ENCODE data around the gene SEMA3D.

SEMA3D gene

DNA sequence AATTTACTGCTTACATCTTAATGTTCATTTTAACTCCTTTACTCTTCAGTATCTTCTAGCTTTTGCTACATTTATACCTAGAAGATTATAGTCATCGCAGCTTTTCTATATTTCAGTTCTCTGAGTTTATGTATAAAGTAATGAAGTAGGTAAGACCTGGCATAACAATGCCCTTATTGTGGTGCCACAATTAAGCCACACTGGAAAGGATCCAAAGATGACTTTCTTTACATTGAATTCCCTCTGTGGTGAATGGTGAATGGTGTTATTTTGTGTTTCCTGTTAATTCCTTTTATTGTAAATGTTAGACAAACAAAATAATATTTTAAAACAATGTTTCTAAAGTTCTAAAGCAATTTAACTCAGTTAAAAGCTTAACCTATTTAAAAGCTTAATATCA lies 36.2 kb downstream of the SEMA3D start:
- in situ Hi-C loops (cut with HindIII; ENCODE audit: low pct_ligation_motif_present, low pct_unique_long_range_greater_than_20kb, low sequenced_read_pairs), result no loop called here
- DNase-seq, result no peak

DNA sequence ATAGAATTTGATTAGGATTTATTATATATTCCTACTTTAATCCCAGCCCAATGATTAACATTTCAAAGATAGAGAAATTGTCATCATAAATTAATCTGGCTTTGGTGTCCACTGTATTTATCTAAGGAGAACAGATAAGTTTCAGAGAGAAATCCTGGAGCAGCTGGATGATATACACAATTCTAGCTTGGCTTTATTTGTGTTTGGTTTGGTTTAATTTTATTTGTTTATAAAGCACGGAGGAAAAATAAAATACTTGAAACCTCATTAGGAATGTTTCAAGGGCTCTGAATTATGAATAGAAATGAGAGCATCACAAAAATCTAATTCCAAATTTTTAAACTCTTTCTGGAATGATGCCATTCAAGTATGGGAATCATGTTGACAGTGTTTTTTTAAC lies 42.1 kb downstream of the SEMA3D start:
- no peak for DNase-seq
- in situ Hi-C loops (cut with HindIII; ENCODE audit: low pct_ligation_motif_present, low pct_unique_long_range_greater_than_20kb, low sequenced_read_pairs), result no loop called here

DNA sequence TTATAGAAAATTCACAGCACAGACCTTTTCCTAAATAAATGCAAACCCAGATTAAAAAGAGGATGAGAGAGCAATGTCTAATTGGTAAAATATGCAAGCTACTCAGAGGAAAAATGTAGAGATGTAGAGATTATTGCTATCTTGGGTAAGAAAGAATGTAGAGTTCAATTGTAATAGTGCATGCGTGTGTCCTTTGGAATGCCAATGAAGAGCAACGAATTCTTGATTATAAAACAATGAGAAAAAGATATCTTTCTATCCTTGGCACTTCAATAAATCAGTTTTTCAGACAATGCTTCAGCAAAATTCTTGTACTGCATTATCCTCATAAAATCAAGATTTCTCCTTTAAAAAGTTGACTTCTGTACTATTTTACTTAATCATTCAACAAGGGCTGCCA lies 50.9 kb downstream of the SEMA3D start:
- no peak for DNase-seq
- in situ Hi-C loops (cut with HindIII; ENCODE audit: low pct_ligation_motif_present, low pct_unique_long_range_greater_than_20kb, low sequenced_read_pairs), result no loop called here

DNA sequence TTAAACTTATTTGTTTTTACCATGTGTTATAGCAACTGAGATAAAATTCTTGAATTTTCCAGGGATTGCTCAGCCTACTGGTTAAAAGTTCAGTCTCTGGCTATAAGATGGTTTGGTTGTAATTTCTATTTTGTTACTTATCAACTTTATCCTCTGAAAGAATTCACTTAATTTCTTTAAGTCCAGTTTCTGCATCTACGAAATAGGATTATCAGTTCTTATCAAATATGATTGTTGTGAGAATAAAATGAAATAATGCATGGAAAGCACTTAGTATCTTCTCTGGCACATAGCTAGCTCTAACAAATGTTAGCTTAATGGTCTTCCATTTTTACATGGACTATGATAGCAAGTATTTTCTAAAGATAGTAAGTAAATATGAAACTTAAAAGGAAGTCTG lies 53.3 kb downstream of the SEMA3D start:
- in situ Hi-C loops (cut with HindIII; ENCODE audit: low pct_ligation_motif_present, low pct_unique_long_range_greater_than_20kb, low sequenced_read_pairs), result no loop called here
- no peak for DNase-seq

DNA sequence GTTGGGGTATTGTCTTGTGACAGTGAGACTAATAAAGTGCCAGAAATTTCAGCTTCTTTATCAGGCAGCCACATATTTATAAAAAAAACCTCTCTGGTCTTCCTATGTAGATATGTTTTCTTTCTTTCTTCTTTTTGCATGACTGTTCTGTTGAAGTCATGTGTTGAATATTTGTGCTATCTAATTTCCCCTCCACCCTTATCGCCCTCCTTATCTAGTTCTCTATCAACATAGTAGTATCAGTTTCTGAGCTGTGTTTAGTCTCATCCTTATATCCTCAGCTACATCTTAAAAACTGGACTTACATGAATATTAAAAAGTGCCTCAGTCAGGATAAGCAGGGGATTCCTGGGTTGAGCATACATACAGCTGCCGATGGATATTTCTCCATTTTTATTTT lies 53.9 kb downstream of the SEMA3D start:
- no peak for DNase-seq
- in situ Hi-C loops (cut with HindIII; ENCODE audit: low pct_ligation_motif_present, low pct_unique_long_range_greater_than_20kb, low sequenced_read_pairs), result no loop called here

DNA sequence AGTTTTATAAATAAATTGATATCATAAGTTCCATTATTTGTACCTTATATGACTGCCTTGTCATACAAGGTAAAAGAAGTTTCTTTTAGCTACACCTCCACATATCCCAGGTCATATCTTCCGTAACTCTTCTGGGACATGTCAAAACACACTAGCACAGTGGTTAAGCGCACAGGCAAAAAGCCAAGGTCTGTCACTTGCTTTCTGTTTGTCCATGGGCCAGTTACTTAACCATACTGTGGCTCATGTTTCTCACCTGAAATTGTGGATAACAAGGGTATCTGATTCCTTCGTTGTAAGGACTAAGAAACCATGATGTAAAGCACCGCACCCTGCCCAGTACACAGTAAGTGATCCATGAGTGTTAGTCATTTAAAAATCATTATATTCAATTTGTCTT lies 56.2 kb downstream of the SEMA3D start:
- no peak for DNase-seq
- in situ Hi-C loops (cut with HindIII; ENCODE audit: low pct_ligation_motif_present, low pct_unique_long_range_greater_than_20kb, low sequenced_read_pairs), result no loop called here

DNA sequence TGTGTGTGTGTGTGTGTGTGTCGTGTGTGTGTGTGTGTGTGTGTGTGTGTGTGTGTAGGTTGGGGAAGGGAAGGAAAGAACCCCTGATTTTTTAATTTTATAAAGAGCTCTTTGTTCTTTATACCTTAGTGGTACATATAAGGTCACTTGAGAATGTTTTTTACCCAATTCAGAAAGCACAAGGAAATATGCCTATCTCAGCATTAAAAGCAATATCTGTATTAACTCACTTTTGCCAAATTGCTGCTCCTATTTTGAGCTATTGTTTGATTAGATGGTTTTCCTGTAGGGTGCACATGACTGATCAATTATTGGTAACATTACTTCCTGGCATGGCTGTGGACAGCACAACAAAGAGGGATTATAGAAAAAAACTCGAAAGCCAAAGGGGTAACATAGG lies 60.5 kb downstream of the SEMA3D start:
- in situ Hi-C loops (cut with HindIII; ENCODE audit: low pct_ligation_motif_present, low pct_unique_long_range_greater_than_20kb, low sequenced_read_pairs), result no loop called here
- no peak for DNase-seq

DNA sequence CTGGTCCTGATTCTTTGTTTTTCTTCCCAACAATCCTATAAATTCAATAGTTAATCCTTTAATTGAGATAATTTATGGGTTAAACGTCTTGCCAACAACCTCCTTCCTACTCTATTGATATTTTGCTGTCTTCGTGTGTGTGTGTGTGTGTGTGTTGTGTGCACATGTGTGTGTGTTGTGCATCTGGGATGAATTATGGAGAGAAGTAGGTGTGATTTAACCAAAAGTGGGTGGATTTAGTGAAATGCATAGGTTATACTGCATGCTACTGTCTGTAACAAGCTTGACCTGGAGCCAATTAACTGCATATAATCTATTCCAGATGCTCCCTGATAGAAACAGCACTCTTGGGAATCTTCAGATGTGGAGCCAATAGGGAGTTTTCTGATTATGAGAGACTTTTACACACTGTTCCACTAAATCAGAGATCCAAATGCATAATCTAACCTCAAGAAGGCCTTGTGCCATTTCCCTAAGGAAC lies 61.2 kb downstream of the SEMA3D start:
- DNase-seq, result no peak
- in situ Hi-C loops (cut with HindIII; ENCODE audit: low pct_ligation_motif_present, low pct_unique_long_range_greater_than_20kb, low sequenced_read_pairs), result no loop called here

DNA sequence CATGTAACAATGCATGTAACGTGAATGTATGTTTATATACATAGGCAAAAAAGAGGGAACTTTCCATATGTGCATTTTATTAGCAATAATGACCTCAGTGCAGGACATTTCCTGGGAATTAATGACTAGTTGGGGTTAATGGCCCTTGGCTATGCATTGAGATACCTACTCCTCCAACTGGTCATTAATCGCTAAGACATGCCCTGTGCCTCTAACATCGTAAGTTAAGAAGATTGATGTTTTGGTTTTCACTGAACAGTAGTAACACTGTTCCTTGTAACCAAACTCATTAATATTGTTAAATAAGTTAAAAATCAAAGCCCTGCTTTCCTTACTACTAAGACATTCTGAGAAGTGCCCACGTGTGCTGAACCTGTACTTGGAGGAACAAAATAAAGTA lies 61.7 kb downstream of the SEMA3D start:
- no peak for DNase-seq
- in situ Hi-C loops (cut with HindIII; ENCODE audit: low pct_ligation_motif_present, low pct_unique_long_range_greater_than_20kb, low sequenced_read_pairs), result no loop called here

DNA sequence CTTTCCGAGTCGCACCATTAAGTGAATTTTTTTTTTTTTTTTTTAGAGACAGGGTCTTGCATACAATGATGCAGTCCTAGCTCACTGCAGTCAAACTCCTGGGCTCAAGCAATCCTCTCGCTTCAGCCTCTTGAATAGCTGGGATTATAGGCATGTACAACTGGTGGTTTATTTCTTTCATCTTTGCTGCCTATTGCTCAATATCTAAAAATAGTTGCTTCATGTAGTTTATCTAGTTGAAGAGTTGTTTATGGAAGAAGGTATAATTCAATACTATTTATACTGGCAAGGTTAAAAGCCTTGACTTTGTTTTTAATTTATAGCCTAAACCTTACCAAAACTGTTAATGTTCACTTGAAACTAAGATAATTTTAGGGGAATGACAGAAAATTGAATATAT lies 66.9 kb downstream of the SEMA3D start:
- DNase-seq, result no peak
- in situ Hi-C loops (cut with HindIII; ENCODE audit: low pct_ligation_motif_present, low pct_unique_long_range_greater_than_20kb, low sequenced_read_pairs), result no loop called here

DNA sequence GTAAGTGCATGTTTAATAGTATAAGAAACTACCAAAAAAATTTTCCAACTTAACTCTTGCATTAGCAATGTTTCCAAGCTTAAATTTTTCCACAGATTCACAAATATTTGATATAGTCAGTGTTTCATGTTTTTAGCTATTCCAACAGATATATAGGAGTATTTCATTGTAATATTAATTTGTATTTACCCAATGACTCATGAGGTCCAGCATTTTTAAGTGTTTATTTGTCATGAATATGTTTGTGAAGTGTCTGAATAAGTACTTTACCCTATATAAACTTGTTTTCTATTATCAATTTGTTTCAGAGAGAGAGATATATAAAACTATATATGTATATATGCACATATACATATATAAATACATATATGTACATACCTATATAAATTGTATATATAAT lies 71.0 kb downstream of the SEMA3D start:
- in situ Hi-C loops (cut with HindIII; ENCODE audit: low pct_ligation_motif_present, low pct_unique_long_range_greater_than_20kb, low sequenced_read_pairs), result no loop called here
- DNase-seq, result no peak

DNA sequence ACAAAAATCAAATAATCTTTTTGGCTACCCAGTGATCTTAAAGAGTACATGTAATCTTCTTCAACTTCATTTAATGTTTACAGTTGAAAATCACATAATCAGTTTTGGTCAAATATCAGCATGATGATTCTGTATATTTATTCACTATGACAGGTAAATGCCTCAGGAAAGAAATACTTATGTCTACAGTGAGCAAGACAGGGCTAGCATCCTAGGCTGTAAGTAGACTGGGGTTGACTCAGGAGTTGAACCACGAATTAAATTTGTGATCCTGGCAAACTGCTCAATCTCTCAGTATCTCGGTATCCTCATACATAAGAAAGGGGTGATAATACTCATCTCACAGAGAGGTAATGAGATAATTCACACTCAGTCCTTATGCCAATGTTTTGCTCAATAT lies 71.8 kb downstream of the SEMA3D start:
- in situ Hi-C loops (cut with HindIII; ENCODE audit: low pct_ligation_motif_present, low pct_unique_long_range_greater_than_20kb, low sequenced_read_pairs), result no loop called here
- DNase-seq, result no peak

DNA sequence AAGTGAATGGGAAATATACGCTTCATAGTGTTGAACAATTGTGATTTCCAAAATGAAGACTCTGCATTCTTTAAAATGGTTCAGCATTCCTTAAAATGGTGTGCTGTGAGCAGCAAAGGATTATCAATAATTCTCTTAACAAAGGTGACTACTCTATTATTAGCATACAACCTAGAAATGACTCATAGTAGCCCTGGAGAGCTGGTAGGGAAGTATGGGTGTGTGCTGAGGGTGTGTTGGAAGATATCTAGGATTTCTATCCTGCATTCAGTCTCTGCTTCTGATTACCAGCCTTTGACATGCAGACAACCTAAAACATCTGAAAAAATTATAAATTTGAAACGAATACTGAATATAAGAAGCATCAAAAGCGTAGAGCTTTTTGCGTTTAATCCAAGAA lies 72.5 kb downstream of the SEMA3D start:
- in situ Hi-C loops (cut with HindIII; ENCODE audit: low pct_ligation_motif_present, low pct_unique_long_range_greater_than_20kb, low sequenced_read_pairs), result no loop called here
- DNase-seq, result no peak

DNA sequence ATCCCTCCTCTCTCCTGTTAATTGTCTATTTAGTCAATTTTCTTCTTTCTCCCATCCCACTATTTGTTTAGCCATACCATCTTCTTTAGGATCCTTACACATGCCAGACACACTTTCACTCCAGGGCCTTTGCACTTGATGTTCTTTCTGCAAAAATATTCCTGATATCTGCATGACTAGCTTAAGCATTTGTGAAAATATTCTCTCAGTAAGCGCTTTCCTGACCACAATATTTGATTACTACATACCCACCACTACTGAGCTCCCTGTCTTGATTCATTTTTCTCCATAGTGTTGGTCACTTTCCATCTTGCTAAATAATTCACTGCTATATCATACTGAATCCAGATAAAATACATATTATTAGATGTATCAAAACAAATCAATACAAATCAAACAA lies 75.1 kb downstream of the SEMA3D start:
- in situ Hi-C loops (cut with HindIII; ENCODE audit: low pct_ligation_motif_present, low pct_unique_long_range_greater_than_20kb, low sequenced_read_pairs), result no loop called here
- no peak for DNase-seq

DNA sequence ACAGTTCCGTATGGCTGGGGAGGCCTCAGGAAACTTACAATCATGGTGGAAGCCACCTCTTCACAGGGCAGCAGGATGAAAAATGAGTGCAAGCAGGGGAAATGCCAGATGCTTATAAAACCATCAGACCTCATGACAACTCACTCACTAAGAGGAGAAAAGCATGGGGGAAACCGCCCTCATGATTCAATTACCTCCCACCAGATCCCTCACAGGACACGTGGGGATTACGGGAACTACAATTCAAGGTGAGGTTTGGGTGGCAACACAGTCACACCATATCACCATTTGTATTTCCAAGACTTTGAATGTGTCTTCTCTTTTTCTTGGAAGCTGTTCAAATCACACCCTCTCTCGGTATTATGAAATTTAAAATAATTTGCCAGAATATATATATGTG lies 80.1 kb downstream of the SEMA3D start:
- no peak for DNase-seq
- in situ Hi-C loops (cut with HindIII; ENCODE audit: low pct_ligation_motif_present, low pct_unique_long_range_greater_than_20kb, low sequenced_read_pairs), result no loop called here

DNA sequence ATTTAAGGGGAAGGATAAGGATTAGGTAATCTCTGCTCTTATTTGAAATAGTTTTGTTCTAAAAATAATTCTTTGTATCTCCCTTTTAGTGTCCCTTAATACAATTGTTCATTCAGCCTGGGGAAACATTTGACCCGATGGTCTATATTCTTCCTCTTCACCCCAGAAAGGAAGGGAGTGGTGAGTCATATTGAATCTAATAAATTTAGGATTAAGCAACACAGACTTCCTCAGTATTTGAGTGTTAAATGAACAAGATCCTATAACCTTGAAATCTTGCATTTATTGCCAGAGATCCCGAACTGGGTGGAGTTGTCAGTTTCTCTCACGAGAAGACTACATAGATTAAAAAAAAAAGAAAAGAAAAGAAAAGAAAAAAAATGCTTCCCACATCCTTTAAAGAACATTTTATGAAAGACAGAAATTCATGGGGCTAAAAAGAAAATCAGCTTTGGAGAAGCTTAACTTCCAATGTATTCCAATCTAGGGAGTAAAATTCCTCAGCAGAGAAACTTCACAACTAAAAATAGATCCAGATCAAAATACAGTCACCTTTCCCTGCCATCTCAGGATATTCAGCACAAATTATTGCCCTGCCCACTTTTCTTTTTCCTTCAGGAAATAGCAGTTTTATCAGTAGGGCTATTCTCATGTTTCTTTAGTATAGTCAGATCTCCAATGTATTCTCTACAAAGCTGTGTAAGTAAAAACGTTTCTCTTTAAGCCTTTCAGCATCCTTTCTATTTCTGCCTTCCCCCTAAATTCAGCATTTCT lies 82.2 kb downstream of the SEMA3D start:
- in situ Hi-C loops (cut with HindIII; ENCODE audit: low pct_ligation_motif_present, low pct_unique_long_range_greater_than_20kb, low sequenced_read_pairs), result no loop called here
- DNase-seq, result no peak

DNA sequence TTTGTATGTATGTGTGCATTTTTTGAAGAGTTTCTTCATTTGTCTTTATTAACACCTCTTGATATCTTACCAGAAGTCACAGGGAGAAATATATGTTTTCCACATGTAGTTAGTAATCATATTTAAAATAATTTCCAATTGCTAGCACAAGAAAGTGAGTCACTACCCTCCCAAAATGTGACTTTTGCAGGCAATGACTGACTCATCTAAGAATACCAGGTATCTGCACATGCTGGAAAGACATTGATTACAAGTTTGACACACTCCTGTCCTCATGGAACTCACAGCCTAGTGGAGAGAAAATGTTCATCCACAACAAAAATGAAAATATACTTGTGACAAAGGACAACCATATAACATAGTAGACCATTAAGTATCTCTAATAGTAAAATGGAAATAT lies 82.9 kb downstream of the SEMA3D start:
- in situ Hi-C loops (cut with HindIII; ENCODE audit: low pct_ligation_motif_present, low pct_unique_long_range_greater_than_20kb, low sequenced_read_pairs), result no loop called here
- no peak for DNase-seq

DNA sequence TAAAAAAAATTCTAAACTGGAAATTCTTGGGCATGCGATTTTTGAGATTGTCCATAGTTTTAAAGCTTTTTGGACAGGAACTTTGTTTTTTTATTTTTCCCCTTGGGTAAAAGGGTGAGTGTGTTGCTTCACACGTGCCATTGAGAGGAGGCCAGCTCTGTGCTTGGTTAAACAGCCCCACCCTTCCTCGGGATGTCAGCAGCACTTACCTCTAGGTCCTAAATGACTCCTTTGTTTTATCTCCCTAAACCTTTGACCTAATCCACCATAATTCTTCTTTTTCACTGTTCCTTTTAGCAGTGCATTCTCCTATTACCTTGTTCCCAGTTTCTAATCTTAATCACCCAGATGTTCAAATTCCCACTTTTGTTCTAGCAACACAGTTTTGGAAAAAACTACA lies 83.5 kb downstream of the SEMA3D start:
- DNase-seq, result no peak
- in situ Hi-C loops (cut with HindIII; ENCODE audit: low pct_ligation_motif_present, low pct_unique_long_range_greater_than_20kb, low sequenced_read_pairs), result no loop called here

DNA sequence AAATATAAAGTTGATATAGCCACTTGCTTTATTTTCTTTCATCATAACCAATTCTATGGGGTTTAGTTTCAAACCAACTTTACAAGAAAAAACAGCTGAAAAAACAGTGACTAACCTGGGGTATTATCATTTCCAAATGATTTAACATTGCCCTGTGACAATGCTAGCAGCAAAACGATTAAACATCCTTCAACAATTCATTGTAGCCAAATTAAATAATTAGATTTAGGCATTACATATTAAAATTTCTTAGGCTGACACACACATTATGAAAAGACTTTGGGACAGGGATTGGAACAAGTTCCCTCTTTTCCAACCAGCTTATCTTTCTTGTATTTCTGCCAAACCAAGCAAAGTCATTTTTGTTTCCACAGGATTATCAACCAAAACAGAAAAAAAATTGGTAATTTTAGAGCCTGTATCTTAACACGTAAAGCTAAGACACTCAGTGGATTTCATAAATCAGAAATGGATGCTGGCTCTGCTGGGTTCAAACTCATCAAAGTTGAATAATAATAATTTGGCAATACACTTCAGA lies 84.0 kb downstream of the SEMA3D start:
- DNase-seq, result no peak
- in situ Hi-C loops (cut with HindIII; ENCODE audit: low pct_ligation_motif_present, low pct_unique_long_range_greater_than_20kb, low sequenced_read_pairs), result no loop called here

DNA sequence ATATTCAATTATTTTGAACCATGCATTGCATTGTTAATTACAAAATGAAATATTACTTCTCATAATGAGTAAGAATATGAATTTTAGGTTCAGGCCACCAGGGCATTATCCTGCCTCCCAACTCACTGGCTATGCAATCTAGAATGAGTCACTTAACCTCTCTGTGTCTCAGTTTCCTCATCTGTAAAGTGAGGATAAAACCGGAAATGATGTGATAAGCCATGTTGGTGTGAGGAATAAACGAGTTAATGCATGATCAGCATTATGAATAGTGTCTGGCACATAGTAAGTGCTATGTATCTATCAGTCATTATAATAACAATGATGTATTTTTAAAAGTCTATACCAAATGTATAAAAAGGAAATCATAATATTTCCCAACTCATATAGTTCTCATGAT lies 85.5 kb downstream of the SEMA3D start:
- in situ Hi-C loops (cut with HindIII; ENCODE audit: low pct_ligation_motif_present, low pct_unique_long_range_greater_than_20kb, low sequenced_read_pairs), result no loop called here
- DNase-seq, result no peak

DNA sequence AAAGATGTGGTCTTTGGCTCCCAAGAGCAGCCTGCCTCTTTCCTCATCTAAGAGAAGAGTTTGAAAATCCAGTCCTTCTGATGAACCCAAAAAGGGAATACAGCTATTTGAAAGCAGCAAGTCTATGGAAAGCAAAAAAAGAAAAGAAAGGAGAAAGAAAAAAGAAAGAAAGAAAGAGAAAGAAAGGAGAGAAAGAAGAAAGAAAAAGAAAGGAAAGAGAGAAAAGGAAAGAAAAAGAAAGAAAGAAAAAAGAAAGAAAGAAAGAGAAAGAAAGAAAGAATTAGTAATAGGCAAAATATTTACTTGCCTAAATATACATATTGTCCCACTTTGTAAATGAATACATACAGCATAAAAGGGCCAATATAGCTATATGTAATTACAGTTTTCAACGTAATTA lies 89.0 kb downstream of the SEMA3D start:
- DNase-seq, result no peak
- in situ Hi-C loops (cut with HindIII; ENCODE audit: low pct_ligation_motif_present, low pct_unique_long_range_greater_than_20kb, low sequenced_read_pairs), result no loop called here
